Smooth muscle cell (in vitro differentiated cells): ENCODE data around the gene MEI4. TPM values are rescaled to one million over a fixed set of nuclear protein-coding genes. Genes with fewer than 3 reads are reported as not detected.

Source experiments
- DNase-seq: peaks from one replicate; lab custom pipeline; 2025; ENCODE audit not compliant: unreplicated experiment; lab: John Stamatoyannopoulos, UW
- H2AFZ ChIP-seq: fragments of 200-600 bp; sonication (generic); 2 replicates; pipeline ENCODE4 v1.6.0; 2016; ENCODE audit warnings: antibody characterized with exemption, low read depth, mild to moderate bottlenecking
- H3F3A ChIP-seq: fragments of 200-600 bp; sonication (generic); 2 replicates; pipeline ENCODE4 v1.6.0; 2017; ENCODE audit warnings: antibody characterized with exemption, low read depth
- H3K27ac ChIP-seq: fragments of 200-600 bp; sonication (generic); 2 replicates; pipeline ENCODE4 v1.5.1; 2016; ENCODE audit warnings: low read depth, mild to moderate bottlenecking
- H3K27me3 ChIP-seq: fragments of 200-600 bp; sonication (generic); 2 replicates; pipeline ENCODE4 v1.6.1; 2016; ENCODE audit warnings: low read depth, mild to moderate bottlenecking
- H3K36me3 ChIP-seq: fragments of 200-600 bp; sonication (generic); 2 replicates; pipeline ENCODE4 v1.5.1; 2016; ENCODE audit warnings: low read depth
- H3K4me1 ChIP-seq: fragments of 200-600 bp; sonication (generic); 2 replicates; pipeline ENCODE4 v1.5.1; 2016; ENCODE audit warnings: low read depth
- H3K4me2 ChIP-seq: fragments of 200-600 bp; sonication (generic); 2 replicates; pipeline ENCODE4 v1.6.0; 2016; ENCODE audit warnings: mild to moderate bottlenecking
- H3K4me3 ChIP-seq: fragments of 200-600 bp; sonication (generic); 2 replicates; pipeline ENCODE4 v1.5.1; 2016; ENCODE audit warnings: mild to moderate bottlenecking
- H3K79me2 ChIP-seq: fragments of 200-600 bp; sonication (generic); 2 replicates; pipeline ENCODE4 v1.6.0; 2016; ENCODE audit warnings: low read depth, mild to moderate bottlenecking
- H3K9ac ChIP-seq: fragments of 200-600 bp; sonication (generic); 2 replicates; pipeline ENCODE4 v1.6.0; 2016; ENCODE audit warnings: low read depth
- H3K9me3 ChIP-seq: fragments of 200-600 bp; sonication (generic); replicated peaks from 2 replicates; pipeline ENCODE4 v1.5.1; 2016; ENCODE audit warnings: low read depth
- H4K20me1 ChIP-seq: fragments of 200-600 bp; sonication (generic); 2 replicates; pipeline ENCODE4 v1.6.0; 2016; ENCODE audit warnings: low read depth
- CTCF ChIP-seq: fragments of 200-600 bp; sonication (generic); IDR thresholded peaks from 2 replicates; pipeline ENCODE4 v1.5.1; 2017; ENCODE audit warnings: borderline replicate concordance, mild to moderate bottlenecking, antibody characterized with exemption; ENCODE audit not compliant: insufficient read depth, poor library complexity, severe bottlenecking
- WGBS: methylation state at CpG from one replicate; pipeline ENCODE4 v1.1.7; 2016; ENCODE audit warnings: low lambda C conversion rate; 5-methylcytosine and 5-hydroxymethylcytosine counted together
- polyA plus RNA-seq: library from polyadenylated mRNA; unstranded; fragments of >200 nt; fragmentation: Nextera tagmentation; extraction: Ambion mirVana; gene quantifications from 2 replicates; pipeline ENCODE4 v1.2.1, GENCODE V29; 2016
- total RNA-seq: library from RNA; depleted of rRNA; stranded (reverse); fragments of >200 nt; gene quantifications from 2 replicates; pipeline ENCODE4 v1.2.3, GENCODE V29; 2014

MEI4 gene
- total and polyA plus RNA-seq, 2 experiments from 2014 or later = 0.27 TPM; not detected in 1

- Histone ChIP-seq H3K27ac (no peak overlapping the region), H3K79me2 (no peaks in the 10 kb centered on the region), H3K4me2 (no peak overlapping the region), H3K36me3 (no peaks in the 10 kb centered on the region), H3F3A (no peaks in the 10 kb centered on the region), H4K20me1 (no peaks in the 10 kb centered on the region), H2AFZ (no peak overlapping the region), H3K27me3 (no peaks in the 10 kb centered on the region), H3K9ac (no peak overlapping the region), H3K4me1 (no peaks in the 10 kb centered on the region), H3K4me3 (no peak overlapping the region), H3K9me3 (no peaks in the 10 kb centered on the region)
- no peak for DNase-seq
- TF ChIP-seq CTCF = no peak
- WGBS = 88% methylated on average over 16 of the region's 16 CpGs
These were observed 14.6 kb upstream of the MEI4 start for GRCh38 chr6:77638129-77638830.

- Histone ChIP-seq H3K4me2 (no peak overlapping the region), H4K20me1 (no peaks in the 10 kb centered on the region), H3K79me2 (no peaks in the 10 kb centered on the region), H3F3A (peaks cover 1% of the 10 kb centered on the region), H2AFZ (no peak overlapping the region), H3K9me3 (no peaks in the 10 kb centered on the region), H3K27ac (no peak overlapping the region), H3K4me1 (no peaks in the 10 kb centered on the region), H3K9ac (no peak overlapping the region), H3K4me3 (no peak overlapping the region), H3K36me3 (no peaks in the 10 kb centered on the region), H3K27me3 (no peaks in the 10 kb centered on the region)
- no peak for DNase-seq
- 48% methylated on average over 2 of the region's 2 CpGs for WGBS
- no peak for TF ChIP-seq CTCF
These were observed 8.6 kb upstream of the MEI4 start for GRCh38 chr6:77644102-77644705.

GRCh38 chr6:77650098-77650663 is 2.7 kb upstream of the MEI4 start:
- Histone ChIP-seq H3K79me2 (no peaks in the 10 kb centered on the region), H3K4me1 (peaks cover 7% of the 10 kb centered on the region), H3K4me3 (peak overlapping the region; percentile 47), H3K4me2 (peak overlapping the region; percentile 86), H3K9me3 (no peaks in the 10 kb centered on the region), H2AFZ (peak overlapping the region; percentile 96), H3K27me3 (no peaks in the 10 kb centered on the region), H3K36me3 (no peaks in the 10 kb centered on the region), H4K20me1 (no peaks in the 10 kb centered on the region), H3F3A (peaks cover 11% of the 10 kb centered on the region), H3K27ac (no peak overlapping the region), H3K9ac (peak overlapping the region; percentile 48)
- peak; percentile 16 for DNase-seq
- 16% methylated on average over 37 of the region's 37 CpGs for WGBS
- TF ChIP-seq CTCF = peak; percentile 41
